ENCODE data around the gene MAGI2. TPM values are rescaled to one million over a fixed set of nuclear protein-coding genes. Genes with fewer than 3 reads are reported as not detected.
"Not testable (repeated sequence)": the region's sequence is repeated elsewhere in the genome, so short reads cannot be mapped to it uniquely, and the experiment has no call there.

Gene MAGI2
- total RNA-seq, 1 donor from 2014 or later: 6.0 TPM

DNA sequence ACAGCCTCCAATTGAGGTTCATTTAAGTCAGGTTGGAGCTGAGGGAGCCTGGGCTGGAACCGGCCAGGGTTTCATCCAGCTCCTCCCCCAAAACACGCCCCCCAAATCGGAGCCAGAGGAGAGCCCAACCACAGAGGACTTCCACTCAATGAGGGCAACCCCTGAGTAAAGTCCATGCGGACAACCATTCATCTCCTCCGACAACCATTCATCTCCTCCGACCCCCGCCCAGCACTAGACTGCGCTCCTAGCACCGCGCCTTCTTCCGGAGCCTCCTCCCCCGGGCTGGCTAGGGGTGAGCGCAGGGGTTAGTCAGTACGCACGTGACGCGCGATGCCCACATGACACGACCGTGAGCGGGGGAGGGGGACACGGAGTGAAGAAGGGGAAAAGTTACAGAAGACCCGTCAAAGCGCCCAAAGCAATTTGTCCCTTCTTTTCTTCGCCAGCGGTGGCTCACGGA, 1.4 kb downstream of the MAGI2 start:
- DNase-seq (ENCODE audit: low read depth): peak; percentile 93

GRCh38 chr7:79451580-79451979, 1.9 kb downstream of the MAGI2 start:
- DNase-seq (ENCODE audit: low read depth): no peak

GRCh38 chr7:79442766-79443165, 10.7 kb downstream of the MAGI2 start:
- DNase-seq (ENCODE audit: low read depth): not testable (repeated sequence)

- DNase-seq (ENCODE audit: low read depth): no peak
Observed at GRCh38 chr7:79436378-79436777, 17.1 kb downstream of the MAGI2 start.

DNA sequence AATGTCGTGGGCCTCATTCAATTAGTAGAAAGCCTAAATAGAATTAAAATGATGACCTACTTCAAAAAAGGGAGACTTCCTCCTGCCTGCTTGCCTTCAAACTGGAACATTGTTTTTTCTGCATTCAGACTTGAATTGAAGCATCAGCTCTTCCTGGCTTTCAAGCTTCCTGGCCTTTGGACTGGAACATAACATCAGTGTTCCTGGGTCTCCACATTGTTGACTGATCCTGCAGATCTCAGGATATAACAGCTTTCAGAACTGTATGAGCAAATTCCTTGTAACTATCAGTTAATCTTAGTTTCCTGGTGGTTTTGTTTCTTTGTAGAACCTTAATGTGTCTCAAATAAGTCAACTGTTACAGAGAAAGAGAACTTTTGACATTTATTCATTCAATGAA, 18.6 kb downstream of the MAGI2 start:
- no peak for DNase-seq (ENCODE audit: low read depth)

DNA sequence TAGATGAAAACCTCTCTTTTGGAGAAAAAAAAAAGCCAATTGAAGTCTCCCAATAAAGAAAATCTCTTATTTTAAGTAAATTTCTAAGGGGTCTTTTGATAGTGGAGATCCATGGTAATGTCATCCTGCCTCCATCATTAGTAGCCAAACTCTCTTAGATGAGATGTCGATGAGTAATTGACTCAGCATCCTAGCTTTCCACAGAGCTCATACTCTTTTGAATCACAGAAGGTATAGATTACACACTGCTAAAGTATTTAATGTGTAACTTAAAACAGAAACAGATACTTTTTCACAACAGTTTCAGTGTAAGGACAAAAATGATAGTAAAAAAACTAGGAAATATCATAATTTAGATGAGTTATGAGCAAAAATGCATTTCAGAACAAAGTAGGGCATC, 19.4 kb downstream of the MAGI2 start:
- no peak for DNase-seq (ENCODE audit: low read depth)

DNA sequence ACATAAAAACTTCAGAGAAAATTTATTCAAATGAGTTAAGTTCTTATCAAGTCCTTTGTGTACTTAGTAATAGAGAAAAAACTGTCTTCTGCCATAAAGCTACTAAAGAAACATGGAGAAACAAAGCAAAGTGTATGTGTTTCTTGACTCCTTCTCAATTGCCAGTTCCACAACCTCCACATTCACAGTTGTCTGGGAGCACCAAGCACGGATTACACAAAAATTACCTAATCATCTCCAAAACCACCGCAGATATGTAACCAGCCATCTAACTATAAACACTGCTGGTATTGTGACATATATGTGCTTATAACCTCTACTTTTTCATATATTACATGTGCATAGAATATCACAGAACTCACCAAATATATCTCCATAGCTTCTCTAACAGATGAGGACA, 23.1 kb downstream of the MAGI2 start:
- no peak for DNase-seq (ENCODE audit: low read depth)

DNA sequence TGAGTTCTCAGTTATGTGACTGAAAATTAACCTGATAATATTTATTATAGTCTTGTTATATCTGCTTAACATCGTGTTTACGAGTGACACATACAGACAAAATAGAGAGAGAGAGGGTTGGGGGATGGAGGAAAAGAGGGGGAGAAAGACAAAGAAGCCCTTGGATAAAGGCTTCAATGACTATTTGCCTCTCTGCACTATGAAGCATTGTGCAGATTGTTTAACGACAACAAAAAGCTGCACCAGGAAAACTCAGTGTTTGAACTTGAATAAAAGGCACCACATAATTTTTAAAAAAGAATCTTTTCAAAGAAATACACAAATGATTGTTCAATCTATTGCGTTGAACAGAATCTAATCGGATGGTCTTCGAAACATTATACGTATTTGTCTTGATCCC, 27.8 kb downstream of the MAGI2 start:
- no peak for DNase-seq (ENCODE audit: low read depth)

GRCh38 chr7:79421751-79422150, 31.7 kb downstream of the MAGI2 start:
- DNase-seq (ENCODE audit: low read depth): no peak

DNA sequence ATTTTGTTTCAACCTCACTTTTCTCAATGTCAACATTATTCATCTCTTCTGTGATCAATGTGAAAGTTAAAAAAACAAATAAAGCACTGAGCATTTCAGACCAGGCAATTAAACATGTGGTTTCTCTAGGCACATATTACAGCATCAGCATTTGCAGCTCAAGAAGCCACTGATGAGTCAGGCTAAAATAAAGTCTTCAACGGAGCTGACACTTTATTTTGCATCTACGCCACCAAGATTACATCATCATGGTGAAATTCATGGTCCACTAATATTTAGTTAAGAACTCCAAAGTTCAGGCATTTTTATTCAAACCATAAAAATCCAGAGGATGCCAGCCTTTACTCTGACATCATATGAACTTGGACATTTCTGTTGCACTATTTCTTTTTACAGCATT, 33.0 kb downstream of the MAGI2 start:
- peak; percentile 74 for DNase-seq (ENCODE audit: low read depth)

- DNase-seq (ENCODE audit: low read depth): no peak
Observed at GRCh38 chr7:79414910-79415309, 38.6 kb downstream of the MAGI2 start.

GRCh38 chr7:79412915-79413314, 40.6 kb downstream of the MAGI2 start:
- no peak for DNase-seq (ENCODE audit: low read depth)

GRCh38 chr7:79412438-79412837, 41.0 kb downstream of the MAGI2 start:
- DNase-seq (ENCODE audit: low read depth): no peak

GRCh38 chr7:79410345-79410744, 43.1 kb downstream of the MAGI2 start:
- no peak for DNase-seq (ENCODE audit: low read depth)

DNA sequence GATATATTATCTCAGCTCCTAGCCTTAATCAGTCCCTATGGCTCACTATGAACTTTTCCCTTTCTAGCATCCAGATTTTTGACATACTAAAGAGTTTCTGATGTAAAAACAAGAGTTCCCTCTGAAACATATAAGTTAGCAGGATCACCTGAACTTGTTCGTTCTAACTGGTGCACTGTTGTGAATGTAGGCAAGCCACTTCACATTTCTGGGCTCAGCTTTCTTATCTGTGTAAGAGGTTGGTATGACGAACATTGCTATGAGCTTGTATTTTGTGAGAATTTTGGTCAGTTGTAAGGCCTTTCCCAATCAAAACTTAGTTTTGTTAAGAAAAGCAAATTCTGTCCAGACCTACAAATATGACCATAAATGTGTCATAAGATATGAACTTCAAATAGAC, 46.1 kb downstream of the MAGI2 start:
- no peak for DNase-seq (ENCODE audit: low read depth)

DNA sequence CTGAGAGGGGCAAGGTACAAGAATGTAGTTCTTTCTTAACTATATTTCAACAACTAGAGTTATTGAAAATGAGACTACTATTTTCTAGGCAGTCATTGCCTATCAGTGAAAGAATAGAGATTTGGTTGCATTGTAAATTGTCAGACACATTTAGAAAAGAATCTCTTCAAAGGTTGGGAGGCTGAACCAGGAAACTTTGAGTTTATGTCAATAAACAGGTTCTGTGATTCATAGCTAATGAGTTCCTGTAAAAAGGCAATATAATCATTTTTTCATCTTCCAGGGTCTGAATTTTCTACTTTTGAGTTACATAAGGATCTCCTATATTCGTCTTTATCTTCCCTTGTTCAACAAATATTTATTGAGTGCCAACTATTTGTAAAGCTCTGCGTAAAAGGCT, 47.1 kb downstream of the MAGI2 start:
- DNase-seq (ENCODE audit: low read depth): no peak

GRCh38 chr7:79405368-79405767, 48.1 kb downstream of the MAGI2 start:
- no peak for DNase-seq (ENCODE audit: low read depth)

- DNase-seq (ENCODE audit: low read depth): no peak
Observed at GRCh38 chr7:79403879-79404278, 49.6 kb downstream of the MAGI2 start.

GRCh38 chr7:79403451-79403850, 50.0 kb downstream of the MAGI2 start:
- DNase-seq (ENCODE audit: low read depth): peak; percentile 25

DNA sequence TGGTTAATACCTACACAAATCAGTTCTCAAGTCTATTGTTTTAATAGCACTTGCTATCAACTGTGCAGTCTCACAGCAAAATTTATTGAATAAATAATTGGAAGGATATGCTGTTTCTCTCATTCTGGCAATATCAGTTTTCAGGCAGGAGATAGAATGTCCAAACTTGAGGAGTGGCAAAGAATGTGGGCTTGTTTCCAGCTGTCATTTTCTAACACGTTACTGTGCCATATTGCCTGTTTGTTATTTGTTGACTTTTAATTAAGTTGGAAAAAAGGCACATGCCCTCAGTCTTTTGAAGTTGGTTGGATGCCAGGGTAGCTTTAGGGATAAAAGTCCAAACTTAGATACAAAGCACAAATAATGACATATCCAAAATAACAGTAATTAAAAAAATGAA, 52.2 kb downstream of the MAGI2 start:
- peak; percentile 49 for DNase-seq (ENCODE audit: low read depth)

GRCh38 chr7:79400222-79400621, 53.2 kb downstream of the MAGI2 start:
- DNase-seq (ENCODE audit: low read depth): no peak

DNA sequence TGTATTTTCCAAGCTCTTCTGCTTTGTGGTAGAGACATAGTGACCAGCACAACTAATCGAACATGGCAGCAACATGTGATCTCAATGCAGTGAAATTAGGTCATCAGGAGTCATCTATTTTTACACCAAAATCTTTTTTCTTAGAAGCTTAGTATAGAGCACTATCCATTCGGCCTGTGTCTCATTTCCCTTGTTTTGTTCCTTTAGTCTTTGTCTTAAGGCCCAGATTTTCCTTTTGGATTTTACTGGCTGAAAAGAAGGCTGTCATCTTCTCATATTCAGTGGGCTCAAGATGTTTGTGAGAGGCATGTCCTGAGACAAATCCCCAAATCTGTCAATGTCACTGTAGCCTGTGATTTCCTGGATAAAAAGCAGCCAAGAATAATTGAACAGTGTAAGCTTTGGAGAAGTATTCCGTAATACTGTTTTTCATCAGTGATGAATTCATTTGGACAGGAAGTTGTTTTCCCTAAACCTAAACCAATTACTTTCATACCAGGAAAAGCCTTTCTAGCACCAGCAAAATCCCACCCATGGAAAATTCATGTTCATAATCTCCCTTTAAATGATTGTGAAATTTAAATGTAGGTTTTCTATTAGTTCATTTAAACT, 55.2 kb downstream of the MAGI2 start:
- DNase-seq (ENCODE audit: low read depth): no peak

DNA sequence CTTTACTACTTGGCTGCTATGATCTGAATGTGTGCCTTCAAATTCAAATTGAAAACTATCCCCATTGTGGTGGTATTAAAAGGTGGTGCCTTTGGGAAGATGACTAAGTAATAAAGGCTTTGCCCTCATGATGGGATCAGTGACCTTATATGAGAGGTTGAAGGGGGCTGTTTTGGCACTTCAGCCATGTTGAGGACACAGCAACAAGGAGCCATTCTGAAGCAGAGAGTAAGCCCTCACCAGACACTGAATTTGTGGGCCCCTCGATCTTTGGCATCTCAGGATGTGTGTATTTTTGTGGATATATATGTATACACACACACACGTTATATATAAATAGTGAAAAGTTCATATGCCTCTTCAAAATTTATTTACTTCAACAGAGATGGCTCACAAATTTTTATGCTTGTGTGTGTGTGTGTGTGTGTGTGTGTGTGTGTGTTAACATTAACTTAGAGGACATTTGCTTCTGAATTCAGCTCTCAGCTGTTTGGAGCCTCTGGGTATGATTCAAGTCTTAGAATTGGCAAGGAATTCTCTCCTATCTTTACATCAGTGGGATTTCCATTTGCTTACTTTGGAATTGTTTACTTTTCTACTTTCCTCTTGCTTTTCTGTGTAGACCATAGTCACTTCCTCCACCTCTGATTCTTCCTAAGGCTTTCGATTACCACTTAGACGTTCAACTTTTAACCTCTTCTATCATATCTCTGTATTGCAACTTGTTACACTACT, 66.6 kb downstream of the MAGI2 start:
- DNase-seq (ENCODE audit: low read depth): peak; percentile 63

All from myocyte (in vitro differentiated cells).